Mesenteric fat pad (tissue), 1 donor: ENCODE measurements around the gene SIGLEC11. TPM values are rescaled to one million over a fixed set of nuclear protein-coding genes. Genes with fewer than 3 reads are reported as not detected.
A peak's percentile ranks its signal among the peaks of the same experiment; 100 is the strongest.
"Not testable (repeated sequence)": the region's sequence is repeated elsewhere in the genome, so short reads cannot be mapped to it uniquely, and the experiment has no call there.

Source experiments
- DNase-seq: peaks from one replicate; pipeline ENCODE4 v3.0.0-alpha.2; 2020; ENCODE audit warnings: low spot score
- total RNA-seq: library from RNA; stranded (reverse); fragmentation: NEBNext Ultra II Directional; extraction: Animal tissue kit (Norgen Biotek cat#: 25700); gene quantifications from one replicate; pipeline ENCODE4 v1.2.1, GENCODE V29; 2021
- donor health status: DM: yes; HTN: yes; CAD: no.

Gene SIGLEC11
- total RNA-seq, 1 donor from 2014 or later, result 3.0 TPM

DNA sequence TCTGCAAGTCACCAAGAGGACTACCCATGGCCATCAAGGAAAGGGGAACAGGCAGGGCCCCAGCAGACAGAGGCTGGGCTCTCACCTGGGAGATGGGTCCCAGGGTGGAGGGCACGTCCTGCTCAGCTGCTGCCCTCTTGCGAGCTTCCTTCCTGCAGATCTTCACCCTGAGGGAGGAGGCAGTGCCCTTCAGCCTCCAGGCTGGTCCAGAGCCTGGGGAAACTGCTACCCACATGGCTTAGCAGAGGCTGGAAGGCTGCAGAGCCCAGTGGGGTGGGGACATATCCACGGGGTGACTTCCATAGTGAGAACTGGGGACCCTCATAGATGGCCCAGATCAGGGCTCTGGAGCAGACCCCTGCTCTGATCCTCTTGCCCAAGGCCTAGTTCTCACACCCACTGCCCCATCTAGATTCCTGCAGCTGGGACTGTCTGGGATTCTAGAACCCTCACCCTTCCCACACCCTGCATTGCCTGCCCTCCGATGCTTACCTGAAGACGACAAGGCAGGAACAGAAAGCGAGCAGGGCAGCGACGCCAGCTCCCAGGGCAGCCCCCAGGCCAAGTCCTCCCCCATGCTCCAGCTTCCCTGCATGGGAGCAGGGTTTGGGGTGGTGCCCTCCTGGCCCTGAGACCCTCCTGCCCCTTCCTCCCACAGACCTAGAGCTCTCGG is 9.0 kb downstream of the SIGLEC11 start:
- DNase-seq, result no peak

DNA sequence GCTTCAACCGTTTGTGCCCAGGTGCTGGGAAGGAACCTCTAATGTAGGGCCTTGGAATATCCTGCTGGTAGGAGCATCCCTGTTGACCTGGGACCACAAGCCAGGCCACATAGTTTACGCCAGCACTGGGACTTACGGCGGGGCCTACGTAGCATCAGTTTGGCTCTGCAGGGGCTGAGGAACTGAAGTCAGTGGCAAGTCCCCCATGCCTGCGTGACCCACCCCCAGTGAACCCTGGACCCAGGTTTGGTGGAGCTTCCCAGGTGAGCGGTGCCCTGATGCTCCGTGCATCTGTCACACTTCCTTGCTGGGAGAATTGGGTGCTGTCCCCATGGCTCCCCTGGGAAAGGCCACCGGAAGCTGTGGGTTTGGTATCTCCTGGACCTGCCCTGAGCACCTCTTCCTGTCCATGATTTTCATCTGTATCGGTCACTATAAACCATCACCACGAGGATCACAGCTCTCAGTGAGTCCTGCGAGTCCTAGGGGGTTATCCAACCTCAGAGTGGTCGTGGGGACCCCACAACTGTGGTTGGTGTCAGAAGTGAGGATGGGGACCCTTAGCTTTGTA is 9.9 kb downstream of the SIGLEC11 start:
- DNase-seq, result no peak

GRCh38 chr19:49950590-49950948 is 10.4 kb downstream of the SIGLEC11 start:
- DNase-seq, result no peak

GRCh38 chr19:49949742-49950589 is 11.0 kb downstream of the SIGLEC11 start:
- DNase-seq, result peak; percentile 24

DNA sequence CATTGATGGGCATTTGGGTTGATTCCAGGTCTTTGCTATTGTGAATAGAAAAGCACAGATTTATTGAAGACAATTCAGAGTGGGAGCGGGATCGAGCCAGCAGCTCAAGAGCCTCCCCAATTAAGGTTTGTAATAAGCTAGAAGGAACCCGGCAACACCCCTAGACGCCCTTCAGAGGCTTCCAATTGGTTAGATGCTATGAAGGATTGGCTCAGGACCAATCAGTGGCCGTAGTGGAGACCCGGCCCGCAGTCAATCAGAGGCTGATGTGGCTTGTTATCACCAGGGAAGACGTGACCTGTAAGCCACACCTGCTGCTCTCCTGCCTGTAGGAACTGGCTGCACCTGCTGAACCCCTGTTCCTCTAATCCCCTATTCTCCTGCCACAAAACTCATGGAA is 14.6 kb downstream of the SIGLEC11 start:
- DNase-seq, result no peak

DNA sequence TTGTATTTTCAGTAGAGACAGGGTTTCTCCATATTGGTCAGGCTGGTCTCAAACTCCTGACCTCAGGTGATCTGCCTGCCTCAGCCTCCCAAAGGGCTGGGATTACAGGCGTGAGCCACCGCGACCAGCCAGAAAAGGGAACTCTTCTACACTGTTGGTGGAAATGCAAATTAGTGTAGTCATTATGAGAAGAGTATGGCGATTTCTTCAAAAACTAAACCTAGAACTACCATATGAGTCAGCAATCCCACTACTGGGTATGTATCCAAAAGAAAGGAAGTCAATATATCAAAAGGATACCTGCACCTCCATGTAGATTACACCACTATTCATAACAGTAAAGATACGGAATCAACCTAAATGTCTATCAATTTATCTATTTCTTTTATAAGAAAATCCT is 16.4 kb downstream of the SIGLEC11 start:
- not testable (repeated sequence) for DNase-seq

- no peak for DNase-seq
Observed at GRCh38 chr19:49940482-49940791, 20.5 kb downstream of the SIGLEC11 start.

DNA sequence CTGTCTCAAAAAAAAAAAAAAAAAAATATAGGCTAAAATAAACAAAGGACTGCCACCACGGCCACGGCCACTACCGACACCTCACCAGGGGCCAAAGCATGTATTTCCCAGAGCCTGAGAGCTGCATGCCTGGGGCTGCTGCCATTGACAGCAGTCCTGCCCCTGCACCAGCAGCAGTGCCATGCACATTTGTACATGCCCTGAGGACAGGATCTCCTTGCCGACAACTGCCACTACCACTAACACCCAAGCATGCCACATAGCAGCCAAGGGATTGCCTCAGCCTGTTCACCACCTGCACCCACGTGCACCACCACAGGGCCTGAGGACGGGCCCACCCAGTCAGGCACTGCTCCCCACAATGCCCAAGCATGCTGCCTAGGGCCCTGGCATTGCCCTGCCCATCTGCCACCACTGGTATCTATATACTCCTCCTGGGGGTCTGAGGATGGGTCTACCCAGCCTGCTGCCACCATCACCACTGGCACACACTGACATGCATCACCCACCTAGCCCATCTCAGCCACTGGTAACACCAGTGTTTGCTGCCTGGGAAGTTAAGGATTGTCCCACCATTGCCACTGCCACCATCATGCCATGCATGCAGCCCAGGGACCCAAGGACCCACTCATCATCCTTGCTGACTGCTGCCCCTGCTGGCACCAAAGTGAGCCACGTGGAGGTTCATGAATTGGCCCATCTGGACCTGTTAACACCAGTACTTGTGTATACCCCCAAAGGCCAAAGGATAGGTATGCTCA is 21.1 kb downstream of the SIGLEC11 start:
- no peak for DNase-seq

DNA sequence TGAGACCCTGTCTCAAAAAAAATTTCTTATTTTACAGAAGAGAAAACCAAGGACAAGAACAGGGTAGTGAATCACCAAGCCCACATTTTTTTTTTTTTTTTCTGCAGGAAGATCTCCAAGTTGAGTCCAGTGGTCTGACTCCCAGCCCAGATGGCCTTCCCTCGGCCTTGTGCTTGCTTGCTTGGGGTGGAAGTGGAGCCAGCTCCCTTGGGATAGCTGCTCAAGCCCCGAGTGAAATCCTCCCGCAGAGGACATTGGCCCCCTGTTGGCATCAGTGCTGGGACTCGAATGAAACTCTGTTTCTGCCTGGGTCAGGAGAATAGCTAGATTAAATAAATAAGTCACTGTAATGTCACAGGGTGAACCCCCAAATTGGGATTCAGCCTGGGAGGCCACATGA is 22.3 kb downstream of the SIGLEC11 start:
- no peak for DNase-seq

- DNase-seq, result peak; percentile 95
Observed at GRCh38 chr19:49937750-49938381, 23.1 kb downstream of the SIGLEC11 start.

DNA sequence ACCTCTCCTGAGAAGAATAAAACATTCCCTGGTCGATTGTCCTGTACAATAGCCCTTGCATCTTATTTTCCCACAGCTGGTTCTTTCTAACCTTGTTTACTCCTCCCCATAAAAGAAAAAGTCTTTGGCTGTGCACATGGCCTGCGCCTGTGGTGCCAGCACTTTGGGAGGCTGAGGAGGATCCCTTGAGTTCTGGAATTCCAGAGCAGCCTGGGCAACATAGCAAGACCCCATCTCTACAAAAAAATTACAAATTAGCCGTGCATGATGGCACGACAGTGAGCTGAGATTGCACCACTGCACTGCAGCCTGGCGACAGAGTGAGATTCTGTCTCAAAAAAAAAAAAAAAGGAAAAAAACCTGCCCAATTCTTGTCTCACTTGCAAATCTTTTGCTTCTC is 24.4 kb downstream of the SIGLEC11 start:
- DNase-seq, result no peak

- no peak for DNase-seq
Observed at GRCh38 chr19:49933643-49934042, 27.3 kb downstream of the SIGLEC11 start.

GRCh38 chr19:49932731-49933131 is 28.2 kb downstream of the SIGLEC11 start:
- DNase-seq, result no peak

- DNase-seq, result no peak
Observed at GRCh38 chr19:49932041-49932451, 28.9 kb downstream of the SIGLEC11 start.

DNA sequence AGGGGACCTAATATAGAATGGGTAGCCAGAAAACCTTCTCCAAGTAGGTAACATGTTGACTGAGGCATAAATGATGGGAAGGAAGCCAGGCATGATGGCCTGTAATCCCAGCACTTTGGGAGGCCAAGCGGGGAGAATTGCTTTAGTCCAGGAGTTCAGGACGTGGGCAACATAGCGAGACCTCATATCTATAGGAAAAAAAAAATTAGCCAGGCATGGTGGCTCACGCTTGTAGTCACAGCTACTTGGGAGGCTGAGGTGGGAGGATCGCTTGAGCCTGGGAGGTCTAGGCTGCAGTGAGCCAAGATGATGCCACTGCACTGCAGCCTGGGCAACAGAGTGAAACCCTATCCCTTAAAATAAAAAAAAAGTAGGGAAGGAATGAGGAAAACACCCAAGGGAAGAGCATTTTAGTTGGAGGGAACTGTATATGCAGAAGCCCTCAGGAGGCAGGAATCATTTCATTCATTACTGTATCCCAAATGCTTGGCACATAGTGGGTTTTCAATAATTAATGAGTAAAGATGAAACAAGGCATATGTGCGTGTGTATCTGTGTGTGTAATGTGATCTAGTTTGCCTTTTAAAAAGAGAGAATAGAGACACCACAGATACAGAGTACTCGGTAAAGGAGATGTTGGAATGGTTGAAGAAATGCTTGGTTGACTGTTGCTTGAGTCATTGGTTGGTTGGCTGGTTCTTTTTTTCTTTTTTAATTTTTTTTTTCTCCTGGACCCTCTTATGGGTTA is 29.5 kb downstream of the SIGLEC11 start:
- DNase-seq, result no peak

GRCh38 chr19:49930483-49931011 is 30.4 kb downstream of the SIGLEC11 start:
- DNase-seq, result no peak

GRCh38 chr19:49929611-49930482 is 31.1 kb downstream of the SIGLEC11 start:
- peak; percentile 93 for DNase-seq

DNA sequence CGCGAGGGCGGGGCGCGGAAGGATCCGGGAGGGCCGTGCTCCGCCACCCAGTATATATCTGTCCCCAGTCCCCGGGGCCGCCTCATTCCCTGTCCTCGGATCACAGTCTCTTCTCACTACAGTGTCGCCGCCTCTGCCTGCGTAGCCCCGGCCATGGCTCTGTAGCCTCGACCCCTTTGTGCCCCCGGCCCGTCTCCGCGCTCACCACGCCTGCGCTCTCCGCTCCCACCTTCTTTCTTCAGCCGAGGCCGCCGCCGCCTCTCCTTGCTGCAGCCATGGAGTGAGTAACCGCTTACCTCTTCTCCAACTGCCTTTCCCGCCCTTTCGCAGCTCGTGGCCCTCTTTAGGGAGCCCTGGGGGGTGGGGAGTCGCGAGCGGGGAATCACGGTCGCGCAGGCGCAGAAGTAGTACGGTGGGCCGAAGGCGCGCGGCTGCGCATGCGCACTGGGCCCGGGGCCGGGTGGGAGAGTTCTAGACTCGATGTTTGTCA is 31.8 kb downstream of the SIGLEC11 start, which contains the start of the genes ATF5 and NUP62:
ATF5 (plus strand) TSS at position 85 of the 490 bp plus-strand sequence. CDS start 1,646 bp downstream, outside the sequence.
NUP62 (minus strand) TSS at position 384 of the 490 bp plus-strand sequence. CDS start 19,697 bp downstream, outside the sequence.
- DNase-seq, result peak; percentile 98
